ENCODE data around the gene WDR72.
"Not testable (repeated sequence)": the region's sequence is repeated elsewhere in the genome, so short reads cannot be mapped to it uniquely, and the experiment has no call there.

The WDR72 gene

DNA sequence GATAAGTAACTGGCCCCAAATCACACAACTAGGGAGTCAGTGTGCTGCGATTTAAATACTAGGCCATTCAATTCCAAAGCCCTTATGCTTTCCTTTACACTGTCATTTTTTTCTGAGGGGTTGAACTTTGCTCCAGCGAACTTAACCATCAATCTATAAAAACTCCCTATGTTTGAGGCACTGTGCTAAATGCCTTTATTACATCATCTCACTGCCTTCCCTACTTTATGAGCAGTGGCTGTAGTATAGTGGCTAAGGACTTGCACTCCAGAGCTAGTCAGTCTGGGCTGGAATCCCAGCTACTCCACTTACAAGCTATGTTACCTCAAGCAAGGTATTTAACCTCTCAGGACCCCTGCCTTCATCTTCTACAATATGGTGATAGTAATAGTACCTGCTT, 26.9 kb upstream of the WDR72 start:
- Histone ChIP-seq H3K4me1 (ENCODE audit: control insufficient read depth, low read length) (no peaks in the 10 kb centered on the region), H3K4me2 (ENCODE audit: low read length) (no peak overlapping the region), H3K4me3 (ENCODE audit: low read length) (no peak overlapping the region), H3K27ac (ENCODE audit: low read depth, low read length) (no peak overlapping the region), H3K79me2 (ENCODE audit: control insufficient read depth, low read length) (no peaks in the 10 kb centered on the region), H3K27me3 (ENCODE audit: control insufficient read depth, low read length) (no peaks in the 10 kb centered on the region), H3K9me3 (ENCODE audit: control insufficient read depth, insufficient read depth, low read length) (no peaks in the 10 kb centered on the region), H3K36me3 (ENCODE audit: control insufficient read depth, low read length) (no peaks in the 10 kb centered on the region), H4K20me1 (ENCODE audit: control insufficient read depth, insufficient read depth, low read depth, low read length) (no peaks in the 10 kb centered on the region), H3F3A (ENCODE audit: control insufficient read depth, insufficient read depth) (no peaks in the 10 kb centered on the region), H3K9me2 (replicated peaks; ENCODE audit: control insufficient read depth, low read length) (no peaks in the 10 kb centered on the region)
- TF ChIP-seq, protein P1, sequence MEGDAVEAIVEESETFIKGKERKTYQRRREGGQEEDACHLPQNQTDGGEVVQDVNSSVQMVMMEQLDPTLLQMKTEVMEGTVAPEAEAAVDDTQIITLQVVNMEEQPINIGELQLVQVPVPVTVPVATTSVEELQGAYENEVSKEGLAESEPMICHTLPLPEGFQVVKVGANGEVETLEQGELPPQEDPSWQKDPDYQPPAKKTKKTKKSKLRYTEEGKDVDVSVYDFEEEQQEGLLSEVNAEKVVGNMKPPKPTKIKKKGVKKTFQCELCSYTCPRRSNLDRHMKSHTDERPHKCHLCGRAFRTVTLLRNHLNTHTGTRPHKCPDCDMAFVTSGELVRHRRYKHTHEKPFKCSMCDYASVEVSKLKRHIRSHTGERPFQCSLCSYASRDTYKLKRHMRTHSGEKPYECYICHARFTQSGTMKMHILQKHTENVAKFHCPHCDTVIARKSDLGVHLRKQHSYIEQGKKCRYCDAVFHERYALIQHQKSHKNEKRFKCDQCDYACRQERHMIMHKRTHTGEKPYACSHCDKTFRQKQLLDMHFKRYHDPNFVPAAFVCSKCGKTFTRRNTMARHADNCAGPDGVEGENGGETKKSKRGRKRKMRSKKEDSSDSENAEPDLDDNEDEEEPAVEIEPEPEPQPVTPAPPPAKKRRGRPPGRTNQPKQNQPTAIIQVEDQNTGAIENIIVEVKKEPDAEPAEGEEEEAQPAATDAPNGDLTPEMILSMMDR (IDR thresholded peaks at IDR 0.05; ENCODE audit: low read depth, low read length, poor library complexity, severe bottlenecking), result no peak
- no peak for TF ChIP-seq EZH2phosphoT487 (IDR thresholded peaks at IDR 0.05; ENCODE audit: borderline replicate concordance, low read length)

DNA sequence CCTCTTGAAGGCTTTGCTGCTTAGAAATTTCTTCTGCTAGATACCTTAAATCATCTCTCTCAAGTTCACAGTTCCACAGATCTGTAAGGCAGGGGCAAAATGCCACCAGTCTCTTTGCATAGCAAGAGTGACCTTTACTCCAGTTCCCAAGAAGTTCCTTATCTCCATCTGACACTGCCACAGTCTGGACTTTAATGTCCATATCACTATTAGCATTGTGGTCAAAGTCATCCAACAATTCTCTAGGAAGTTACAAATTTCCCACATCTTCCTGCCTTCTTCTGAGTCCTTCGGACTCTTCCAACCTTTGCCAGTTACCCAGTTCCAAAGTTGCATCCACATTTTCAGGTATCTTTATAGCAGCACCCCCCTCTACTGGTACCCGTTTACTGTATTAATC, 25.8 kb upstream of the WDR72 start:
- H3K4me3 ChIP-seq (ENCODE audit: low read length); H3K4me1 ChIP-seq (ENCODE audit: control insufficient read depth, low read length); H4K20me1 ChIP-seq (ENCODE audit: control insufficient read depth, insufficient read depth, low read depth, low read length); H3K9me3 ChIP-seq (ENCODE audit: control insufficient read depth, insufficient read depth, low read length); H3K4me2 ChIP-seq (ENCODE audit: low read length); H3K79me2 ChIP-seq (ENCODE audit: control insufficient read depth, low read length); H3K36me3 ChIP-seq (ENCODE audit: control insufficient read depth, low read length); H3K27me3 ChIP-seq (ENCODE audit: control insufficient read depth, low read length); H3K9me2 ChIP-seq (replicated peaks; ENCODE audit: control insufficient read depth, low read length); H3K27ac ChIP-seq (ENCODE audit: low read depth, low read length); H3F3A ChIP-seq (ENCODE audit: control insufficient read depth, insufficient read depth): not testable (repeated sequence)

DNA sequence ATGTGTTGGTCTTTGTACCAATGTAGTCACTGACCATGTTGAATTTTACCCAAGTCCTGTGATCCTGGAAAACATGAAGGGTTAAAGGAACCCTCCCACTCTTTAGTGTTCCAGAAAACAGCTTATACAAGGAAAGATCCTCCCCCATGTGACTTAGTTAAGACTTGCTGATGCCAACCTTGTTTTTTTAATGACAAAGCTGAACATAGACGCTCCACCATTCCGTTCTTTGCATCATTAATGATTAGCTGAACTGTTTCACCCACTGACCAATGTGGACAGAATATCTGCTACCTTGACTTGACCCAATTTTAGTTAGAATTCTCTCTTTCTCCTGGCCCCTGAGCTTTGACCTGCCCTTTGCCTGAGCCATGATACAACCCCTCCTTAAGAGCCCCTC, 3.5 kb upstream of the WDR72 start:
- Histone ChIP-seq H3K27ac (ENCODE audit: low read depth, low read length) (no peak overlapping the region), H3K9me3 (ENCODE audit: control insufficient read depth, insufficient read depth, low read length) (no peaks in the 10 kb centered on the region; the same call in 1 of the 2 replicates), H4K20me1 (ENCODE audit: control insufficient read depth, insufficient read depth, low read depth, low read length) (no peaks in the 10 kb centered on the region), H3K4me3 (ENCODE audit: low read length) (no peak overlapping the region), H3K9me2 (replicated peaks; ENCODE audit: control insufficient read depth, low read length) (no peaks in the 10 kb centered on the region), H3F3A (ENCODE audit: control insufficient read depth, insufficient read depth) (no peaks in the 10 kb centered on the region), H3K27me3 (ENCODE audit: control insufficient read depth, low read length) (no peaks in the 10 kb centered on the region), H3K36me3 (ENCODE audit: control insufficient read depth, low read length) (no peaks in the 10 kb centered on the region), H3K4me1 (ENCODE audit: control insufficient read depth, low read length) (no peaks in the 10 kb centered on the region), H3K4me2 (ENCODE audit: low read length) (no peak overlapping the region), H3K79me2 (ENCODE audit: control insufficient read depth, low read length) (no peaks in the 10 kb centered on the region)
- TF ChIP-seq, protein P1 (IDR thresholded peaks at IDR 0.05; ENCODE audit: low read depth, low read length, poor library complexity, severe bottlenecking), result no peak
- TF ChIP-seq EZH2phosphoT487 (IDR thresholded peaks at IDR 0.05; ENCODE audit: borderline replicate concordance, low read length), result no peak

DNA sequence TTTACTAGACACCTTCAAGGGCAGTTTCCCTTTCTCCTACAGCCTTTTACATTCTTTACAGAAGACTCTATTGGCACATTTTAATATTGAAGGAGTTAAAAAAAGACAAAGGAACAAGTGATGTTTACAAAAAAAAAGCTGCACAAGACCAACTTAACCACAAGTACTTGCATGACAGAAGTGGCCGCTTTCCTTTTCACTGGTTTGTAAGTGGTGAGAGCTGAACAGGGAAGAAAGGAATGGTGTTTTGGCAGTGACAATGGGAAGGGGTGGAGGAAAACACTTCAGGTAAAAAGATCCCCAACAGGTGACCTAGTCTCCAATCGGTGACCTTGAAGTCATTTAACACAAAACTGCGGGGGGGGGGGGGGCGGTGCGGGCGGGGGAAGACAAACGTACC, 1.1 kb downstream of the WDR72 start:
- Histone ChIP-seq H3K9me2 (replicated peaks; ENCODE audit: control insufficient read depth, low read length) (no peaks in the 10 kb centered on the region), H3K9me3 (ENCODE audit: control insufficient read depth, insufficient read depth, low read length) (no peaks in the 10 kb centered on the region; the same call in 1 of the 2 replicates), H3K4me2 (ENCODE audit: low read length) (no peak overlapping the region), H3K36me3 (ENCODE audit: control insufficient read depth, low read length) (no peaks in the 10 kb centered on the region), H4K20me1 (ENCODE audit: control insufficient read depth, insufficient read depth, low read depth, low read length) (no peaks in the 10 kb centered on the region), H3K4me3 (ENCODE audit: low read length) (no peak overlapping the region), H3K79me2 (ENCODE audit: control insufficient read depth, low read length) (no peaks in the 10 kb centered on the region), H3K27ac (ENCODE audit: low read depth, low read length) (no peak overlapping the region), H3K27me3 (ENCODE audit: control insufficient read depth, low read length) (no peaks in the 10 kb centered on the region), H3F3A (ENCODE audit: control insufficient read depth, insufficient read depth) (no peaks in the 10 kb centered on the region), H3K4me1 (ENCODE audit: control insufficient read depth, low read length) (no peaks in the 10 kb centered on the region)
- TF ChIP-seq, protein P1 (IDR thresholded peaks at IDR 0.05; ENCODE audit: low read depth, low read length, poor library complexity, severe bottlenecking), result no peak
- TF ChIP-seq EZH2phosphoT487 (IDR thresholded peaks at IDR 0.05; ENCODE audit: borderline replicate concordance, low read length), result no peak
